IPS-18a (cell line): ENCODE measurements around the gene MAN2A1.

Experiments
- H3K27ac ChIP-seq: one replicate; pipeline ENCODE4 v1.5.1; 2013; ENCODE audit warnings: low read length
- H3K27me3 ChIP-seq: one replicate; pipeline ENCODE4 v1.6.1; 2013; ENCODE audit warnings: mild to moderate bottlenecking, low read length; ENCODE audit not compliant: control insufficient read depth, insufficient read depth
- H3K36me3 ChIP-seq: one replicate; pipeline ENCODE4 v1.6.1; 2013; ENCODE audit warnings: low read depth, low read length; ENCODE audit not compliant: control insufficient read depth
- H3K4me1 ChIP-seq: one replicate; pipeline ENCODE4 v1.6.1; 2013; ENCODE audit warnings: low read depth, low read length; ENCODE audit not compliant: control insufficient read depth
- H3K4me3 ChIP-seq: one replicate; pipeline ENCODE4 v1.5.1; 2013; ENCODE audit warnings: low read length
- H3K9ac ChIP-seq: one replicate; pipeline ENCODE4 v1.6.1; 2013; ENCODE audit warnings: mild to moderate bottlenecking, low read length, moderate library complexity
- H3K9me3 ChIP-seq: one replicate; pipeline ENCODE4 v1.6.1; 2013; ENCODE audit warnings: low read depth, low read length; ENCODE audit not compliant: control insufficient read depth

MAN2A1 gene

GRCh38 chr5:109656829-109657228, 32.9 kb upstream of the MAN2A1 start:
- Histone ChIP-seq H3K36me3 (no peaks in the 10 kb centered on the region), H3K9me3 (no peaks in the 10 kb centered on the region), H3K4me1 (no peaks in the 10 kb centered on the region), H3K27ac (no peak overlapping the region), H3K27me3 (no peaks in the 10 kb centered on the region), H3K4me3 (no peak overlapping the region), H3K9ac (no peak overlapping the region)

- Histone ChIP-seq H3K27ac (no peak overlapping the region), H3K4me3 (no peak overlapping the region), H3K27me3 (no peaks in the 10 kb centered on the region), H3K4me1 (no peaks in the 10 kb centered on the region), H3K9ac (no peak overlapping the region), H3K36me3 (no peaks in the 10 kb centered on the region), H3K9me3 (no peaks in the 10 kb centered on the region)
Observed at GRCh38 chr5:109659901-109660300, 29.8 kb upstream of the MAN2A1 start.

- H3K36me3 ChIP-seq = no peaks in the 10 kb centered on the region
- H3K27me3 ChIP-seq = no peaks in the 10 kb centered on the region
- no peak overlapping the region for H3K9ac ChIP-seq
- no peaks in the 10 kb centered on the region for H3K4me1 ChIP-seq
- H3K9me3 ChIP-seq = no peaks in the 10 kb centered on the region
- no peak overlapping the region for H3K4me3 ChIP-seq
- no peak overlapping the region for H3K27ac ChIP-seq
Observed at GRCh38 chr5:109660301-109660700, 29.4 kb upstream of the MAN2A1 start.

- H3K4me1 ChIP-seq = no peaks in the 10 kb centered on the region
Observed at GRCh38 chr5:109668237-109668636, 21.5 kb upstream of the MAN2A1 start.

GRCh38 chr5:109668668-109669422, 20.9 kb upstream of the MAN2A1 start:
- Histone ChIP-seq H3K4me1 (no peaks in the 10 kb centered on the region), H3K4me3 (no peak overlapping the region), H3K27ac (no peak overlapping the region), H3K9ac (no peak overlapping the region), H3K27me3 (no peaks in the 10 kb centered on the region), H3K36me3 (no peaks in the 10 kb centered on the region), H3K9me3 (no peaks in the 10 kb centered on the region)

More at GRCh38 chr5:109668237-109668636, 21.5 kb upstream of the MAN2A1 start:
- Histone ChIP-seq H3K36me3 (no peaks in the 10 kb centered on the region), H3K9me3 (no peaks in the 10 kb centered on the region), H3K27ac (no peak overlapping the region), H3K27me3 (no peaks in the 10 kb centered on the region), H3K4me3 (no peak overlapping the region), H3K9ac (no peak overlapping the region)

GRCh38 chr5:109669991-109670706, 19.6 kb upstream of the MAN2A1 start:
- H3K9ac ChIP-seq = no peak overlapping the region
- H3K4me3 ChIP-seq = no peak overlapping the region
- no peak overlapping the region for H3K27ac ChIP-seq
- H3K36me3 ChIP-seq = no peaks in the 10 kb centered on the region
- H3K27me3 ChIP-seq = no peaks in the 10 kb centered on the region
- no peaks in the 10 kb centered on the region for H3K9me3 ChIP-seq
- H3K4me1 ChIP-seq = no peaks in the 10 kb centered on the region

- H3K4me1 ChIP-seq = peaks cover 8% of the 10 kb centered on the region
- no peak overlapping the region for H3K4me3 ChIP-seq
- H3K9ac ChIP-seq = no peak overlapping the region
- no peaks in the 10 kb centered on the region for H3K9me3 ChIP-seq
- H3K27me3 ChIP-seq = no peaks in the 10 kb centered on the region
- no peak overlapping the region for H3K27ac ChIP-seq
- H3K36me3 ChIP-seq = no peaks in the 10 kb centered on the region
Observed at GRCh38 chr5:109671136-109671535, 18.6 kb upstream of the MAN2A1 start.

- H3K4me3 ChIP-seq = no peak overlapping the region
- H3K4me1 ChIP-seq = peaks cover 11% of the 10 kb centered on the region
- no peaks in the 10 kb centered on the region for H3K27me3 ChIP-seq
- no peaks in the 10 kb centered on the region for H3K36me3 ChIP-seq
- H3K9ac ChIP-seq = no peak overlapping the region
- no peak overlapping the region for H3K27ac ChIP-seq
- H3K9me3 ChIP-seq = no peaks in the 10 kb centered on the region
Observed at GRCh38 chr5:109674596-109674995, 15.1 kb upstream of the MAN2A1 start.

GRCh38 chr5:109676920-109677319, 12.8 kb upstream of the MAN2A1 start:
- Histone ChIP-seq H3K36me3 (no peaks in the 10 kb centered on the region), H3K9me3 (no peaks in the 10 kb centered on the region), H3K9ac (no peak overlapping the region), H3K4me1 (peaks cover 11% of the 10 kb centered on the region), H3K27me3 (no peaks in the 10 kb centered on the region), H3K27ac (no peak overlapping the region), H3K4me3 (no peak overlapping the region)

GRCh38 chr5:109678447-109678846, 11.3 kb upstream of the MAN2A1 start:
- Histone ChIP-seq H3K9me3 (no peaks in the 10 kb centered on the region), H3K4me3 (no peak overlapping the region), H3K9ac (no peak overlapping the region), H3K27ac (no peak overlapping the region), H3K4me1 (peaks cover 14% of the 10 kb centered on the region), H3K36me3 (no peaks in the 10 kb centered on the region), H3K27me3 (no peaks in the 10 kb centered on the region)

GRCh38 chr5:109681763-109682162, 8.0 kb upstream of the MAN2A1 start:
- Histone ChIP-seq H3K9me3 (no peaks in the 10 kb centered on the region), H3K9ac (no peak overlapping the region), H3K27me3 (no peaks in the 10 kb centered on the region), H3K4me1 (peaks cover 6% of the 10 kb centered on the region), H3K27ac (no peak overlapping the region), H3K36me3 (no peaks in the 10 kb centered on the region), H3K4me3 (no peak overlapping the region)

GRCh38 chr5:109682383-109682782, 7.3 kb upstream of the MAN2A1 start:
- peaks cover 6% of the 10 kb centered on the region for H3K4me1 ChIP-seq
- no peak overlapping the region for H3K4me3 ChIP-seq
- no peaks in the 10 kb centered on the region for H3K27me3 ChIP-seq
- no peak overlapping the region for H3K9ac ChIP-seq
- H3K36me3 ChIP-seq = no peaks in the 10 kb centered on the region
- no peaks in the 10 kb centered on the region for H3K9me3 ChIP-seq
- no peak overlapping the region for H3K27ac ChIP-seq
